ENCODE results near the gene MARK4. TPM values are rescaled to one million over a fixed set of nuclear protein-coding genes. Genes with fewer than 3 reads are reported as not detected.

MARK4 gene
- total RNA-seq, 4 donors from 2014 or later, result 11.0 to 40.8 (median 13.2) TPM

DNA sequence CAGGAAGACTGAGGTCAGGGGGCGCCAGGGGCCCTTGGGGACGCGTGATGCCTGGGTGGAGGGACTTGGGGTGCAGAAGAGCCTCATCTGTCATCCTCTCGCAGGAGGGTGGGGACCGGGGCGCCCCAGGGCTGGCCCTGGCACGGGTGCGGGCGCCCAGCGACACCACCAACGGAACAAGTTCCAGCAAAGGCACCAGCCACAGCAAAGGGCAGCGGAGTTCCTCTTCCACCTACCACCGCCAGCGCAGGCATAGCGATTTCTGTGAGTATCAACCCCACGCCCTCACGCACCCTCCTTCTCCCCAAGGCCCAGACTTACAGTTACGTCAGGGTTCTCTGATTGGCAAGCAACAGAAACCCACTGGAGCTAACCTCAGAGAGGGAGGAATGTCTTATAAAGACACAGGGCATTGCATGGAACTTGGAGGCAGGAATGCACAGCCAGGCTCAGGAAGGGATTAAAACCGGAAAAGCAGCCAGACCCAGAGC lies 29.4 kb downstream of the MARK4 start:
- Histone ChIP-seq H3K4me1 (no peaks in the 10 kb centered on the region), H3K27ac (no peak overlapping the region), H3K9me3 (no peaks in the 10 kb centered on the region), H3K4me3 (no peak overlapping the region), H3K27me3 (no peaks in the 10 kb centered on the region), H3K36me3 (peaks cover 0 to 7% (median 0%) of the 10 kb centered on the region in 4 donors)
- DNase-seq, result no peak
- 93% methylated on average over 14 of the region's 19 CpGs; no CpG with 5 or more reads in 1 of the 2 donors for WGBS, 2 donors (ENCODE audit: low coverage in 1 of 2)
- intact Hi-C loops (cut with DNase I; ENCODE audit: low total_unique reads) (no loop called here), in situ Hi-C loops (cut with MboI; ENCODE audit: low pct_ligation_motif_present in 1 of 4, low pct_unique_long_range_greater_than_20kb in 1 of 4, low sequenced_read_pairs in 3 of 4) (no loop called here)
- no peak for TF ChIP-seq POLR2A (IDR thresholded peaks at IDR 0.05)
- TF ChIP-seq POLR2AphosphoS5 (IDR thresholded peaks at IDR 0.05), result no peak
- TF ChIP-seq EP300 (IDR thresholded peaks at IDR 0.05; ENCODE audit: low read depth), result no peak
- TF ChIP-seq, protein P1, sequence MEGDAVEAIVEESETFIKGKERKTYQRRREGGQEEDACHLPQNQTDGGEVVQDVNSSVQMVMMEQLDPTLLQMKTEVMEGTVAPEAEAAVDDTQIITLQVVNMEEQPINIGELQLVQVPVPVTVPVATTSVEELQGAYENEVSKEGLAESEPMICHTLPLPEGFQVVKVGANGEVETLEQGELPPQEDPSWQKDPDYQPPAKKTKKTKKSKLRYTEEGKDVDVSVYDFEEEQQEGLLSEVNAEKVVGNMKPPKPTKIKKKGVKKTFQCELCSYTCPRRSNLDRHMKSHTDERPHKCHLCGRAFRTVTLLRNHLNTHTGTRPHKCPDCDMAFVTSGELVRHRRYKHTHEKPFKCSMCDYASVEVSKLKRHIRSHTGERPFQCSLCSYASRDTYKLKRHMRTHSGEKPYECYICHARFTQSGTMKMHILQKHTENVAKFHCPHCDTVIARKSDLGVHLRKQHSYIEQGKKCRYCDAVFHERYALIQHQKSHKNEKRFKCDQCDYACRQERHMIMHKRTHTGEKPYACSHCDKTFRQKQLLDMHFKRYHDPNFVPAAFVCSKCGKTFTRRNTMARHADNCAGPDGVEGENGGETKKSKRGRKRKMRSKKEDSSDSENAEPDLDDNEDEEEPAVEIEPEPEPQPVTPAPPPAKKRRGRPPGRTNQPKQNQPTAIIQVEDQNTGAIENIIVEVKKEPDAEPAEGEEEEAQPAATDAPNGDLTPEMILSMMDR (IDR thresholded peaks at IDR 0.05), result no peak

DNA sequence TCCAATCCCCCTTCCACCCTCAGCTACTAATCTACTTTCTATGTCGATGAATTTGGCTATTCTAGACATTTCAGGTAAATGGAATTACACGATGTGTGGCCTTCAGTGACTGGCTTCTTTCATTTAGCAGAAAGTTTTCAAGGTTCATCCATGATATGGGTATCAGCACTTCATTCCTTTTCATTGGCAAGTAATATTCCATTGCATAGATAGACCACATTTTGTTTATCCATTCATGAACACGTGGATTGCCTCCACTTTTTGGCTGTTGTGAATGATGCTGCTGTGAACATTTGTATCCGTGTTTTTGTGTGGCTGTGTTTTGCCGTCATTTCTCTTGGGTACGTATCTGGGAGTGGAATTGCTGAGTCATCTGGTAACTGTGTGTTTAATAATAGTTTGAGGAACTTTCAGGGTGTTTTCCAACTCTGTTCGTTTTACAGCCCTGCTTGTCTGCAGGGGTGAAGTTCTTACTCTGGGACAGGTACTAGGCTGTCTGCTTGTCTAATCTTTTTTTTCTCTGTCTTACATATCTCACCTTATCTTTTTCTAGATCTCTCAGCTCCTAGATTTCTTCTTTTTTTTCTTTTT lies 32.5 kb downstream of the MARK4 start:
- no peak overlapping the region for H3K27ac ChIP-seq
- H3K9me3 ChIP-seq, result no peaks in the 10 kb centered on the region
- no peaks in the 10 kb centered on the region for H3K4me1 ChIP-seq
- intact Hi-C loops (cut with DNase I; ENCODE audit: low total_unique reads), result no loop called here
- DNase-seq, result no peak
- no peaks in the 10 kb centered on the region for H3K27me3 ChIP-seq
- TF ChIP-seq POLR2AphosphoS5 (IDR thresholded peaks at IDR 0.05), result no peak
- TF ChIP-seq POLR2A (IDR thresholded peaks at IDR 0.05), result no peak
- TF ChIP-seq, protein P1 (IDR thresholded peaks at IDR 0.05), result no peak
- TF ChIP-seq EP300 (IDR thresholded peaks at IDR 0.05; ENCODE audit: low read depth), result no peak
- H3K36me3 ChIP-seq, result peaks cover 0 to 11% (median 0%) of the 10 kb centered on the region in 4 donors
- 75 to 100% methylated on average over 2 to 7 of the region's 7 CpGs for WGBS, 2 donors (ENCODE audit: low coverage in 1 of 2)
- in situ Hi-C loops (cut with MboI; ENCODE audit: low pct_ligation_motif_present in 1 of 4, low pct_unique_long_range_greater_than_20kb in 1 of 4, low sequenced_read_pairs in 3 of 4), result no loop called here
- no peak overlapping the region for H3K4me3 ChIP-seq

DNA sequence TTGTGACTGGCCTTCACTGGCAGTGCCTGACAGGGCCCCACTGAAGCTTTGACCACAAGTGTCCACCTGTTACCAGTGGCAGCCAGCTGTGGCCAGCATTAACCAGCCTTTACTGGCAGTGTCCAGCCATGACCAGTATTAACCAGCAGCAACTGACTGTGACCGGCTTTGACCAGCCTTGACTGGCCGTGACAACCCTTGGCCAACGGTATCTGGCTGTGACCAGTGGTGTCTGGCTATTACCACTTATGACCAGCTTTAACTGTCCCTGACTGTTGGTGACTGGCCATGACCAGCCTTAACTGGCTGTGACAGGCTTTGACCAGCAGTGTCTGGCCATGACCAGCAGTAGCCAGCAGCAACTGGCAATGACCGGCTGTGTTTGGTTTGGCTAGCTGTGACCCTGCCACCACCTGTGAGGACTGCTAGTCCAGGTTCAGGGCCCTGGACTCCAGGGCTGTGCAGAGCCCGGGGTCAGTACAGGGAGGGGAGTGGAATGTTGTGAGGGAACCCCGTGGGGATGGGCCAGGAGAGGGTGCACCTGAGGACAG lies 39.4 kb downstream of the MARK4 start:
- no peaks in the 10 kb centered on the region for H3K27me3 ChIP-seq
- no peaks in the 10 kb centered on the region for H3K4me1 ChIP-seq
- H3K9me3 ChIP-seq, result no peaks in the 10 kb centered on the region
- TF ChIP-seq POLR2A (IDR thresholded peaks at IDR 0.05) (no peak), POLR2AphosphoS5 (IDR thresholded peaks at IDR 0.05) (no peak), EP300 (IDR thresholded peaks at IDR 0.05; ENCODE audit: low read depth) (no peak)
- TF ChIP-seq, protein P1 (IDR thresholded peaks at IDR 0.05), result no peak
- no peak for DNase-seq
- intact Hi-C loops (cut with DNase I; ENCODE audit: low total_unique reads) (no loop called here), in situ Hi-C loops (cut with MboI; ENCODE audit: low pct_ligation_motif_present in 1 of 4, low pct_unique_long_range_greater_than_20kb in 1 of 4, low sequenced_read_pairs in 3 of 4) (no loop called here)
- H3K4me3 ChIP-seq, result no peak overlapping the region
- WGBS, 2 donors (ENCODE audit: low coverage in 1 of 2), result 92% methylated on average over 6 of the region's 6 CpGs; no CpG with 5 or more reads in 1 of the 2 donors
- H3K36me3 ChIP-seq, result peaks cover 0 to 4% (median 0%) of the 10 kb centered on the region in 4 donors
- H3K27ac ChIP-seq, result no peak overlapping the region

DNA sequence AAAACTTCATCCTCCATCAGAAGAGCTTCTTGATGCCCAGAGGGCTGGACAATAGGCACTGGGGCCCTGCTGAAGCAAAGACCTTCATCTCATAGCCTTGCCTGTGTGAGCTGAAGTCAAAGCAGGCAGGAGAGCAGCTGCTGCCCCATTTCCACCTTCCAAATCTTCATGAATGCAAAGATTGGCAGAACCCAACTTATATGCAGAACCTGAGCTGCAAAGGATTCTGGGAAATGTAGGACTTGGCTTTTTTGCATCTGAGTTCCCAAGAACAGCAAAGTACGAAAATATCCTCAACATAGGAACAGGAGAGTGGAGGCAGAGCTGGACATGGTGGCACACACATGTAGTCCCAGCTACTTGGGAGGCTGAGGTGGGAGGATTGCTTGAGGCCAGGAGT lies 40.8 kb downstream of the MARK4 start:
- peaks cover 0 to 4% (median 0%) of the 10 kb centered on the region in 4 donors for H3K36me3 ChIP-seq
- H3K4me3 ChIP-seq, result no peak overlapping the region
- no peaks in the 10 kb centered on the region for H3K9me3 ChIP-seq
- H3K27ac ChIP-seq, result no peak overlapping the region
- intact Hi-C loops (cut with DNase I; ENCODE audit: low total_unique reads), result no loop called here
- TF ChIP-seq, protein P1 (IDR thresholded peaks at IDR 0.05), result no peak
- no peak for TF ChIP-seq POLR2A (IDR thresholded peaks at IDR 0.05)
- TF ChIP-seq POLR2AphosphoS5 (IDR thresholded peaks at IDR 0.05), result no peak
- no peak for TF ChIP-seq EP300 (IDR thresholded peaks at IDR 0.05; ENCODE audit: low read depth)
- no peak for DNase-seq
- WGBS, 2 donors (ENCODE audit: low coverage in 1 of 2), result 83 to 93% methylated on average over 1 of the region's 1 CpG
- H3K27me3 ChIP-seq, result no peaks in the 10 kb centered on the region
- in situ Hi-C loops (cut with MboI; ENCODE audit: low pct_ligation_motif_present in 1 of 4, low pct_unique_long_range_greater_than_20kb in 1 of 4, low sequenced_read_pairs in 3 of 4), result no loop called here
- no peaks in the 10 kb centered on the region for H3K4me1 ChIP-seq

Measured in transverse colon (tissue), 4 donors.